ENCODE measurements around the gene ASB9. TPM values are rescaled to one million over a fixed set of nuclear protein-coding genes. Genes with fewer than 3 reads are reported as not detected.

ASB9 gene
- total RNA-seq, 1 experiment from 2014 or later = 5.7 TPM

GRCh38 chrX:15233416-15234015, 36.4 kb downstream of the ASB9 start:
- Histone ChIP-seq H3K9me2 (ENCODE audit: insufficient read depth) (no peaks in the 10 kb centered on the region), H3K27ac (no peak overlapping the region), H3K4me1 (replicated peaks; ENCODE audit: insufficient read depth) (no peaks in the 10 kb centered on the region), H3K4me3 (no peak overlapping the region), H3K4me2 (no peak overlapping the region), H3K9me3 (ENCODE audit: insufficient read depth, low read depth) (no peaks in the 10 kb centered on the region), H3F3A (ENCODE audit: insufficient read depth, low read depth) (no peaks in the 10 kb centered on the region), H3K79me2 (ENCODE audit: low read depth) (no peaks in the 10 kb centered on the region), H2AFZ (no peak overlapping the region), H4K20me1 (ENCODE audit: insufficient read depth) (no peaks in the 10 kb centered on the region), H3K36me3 (ENCODE audit: low read depth) (no peaks in the 10 kb centered on the region), H3K27me3 (ENCODE audit: insufficient read depth, low read depth) (no peaks in the 10 kb centered on the region)
- TF ChIP-seq EZH2 (IDR thresholded peaks at IDR 0.05; ENCODE audit: low read depth) = no peak
- TF ChIP-seq, protein P1, sequence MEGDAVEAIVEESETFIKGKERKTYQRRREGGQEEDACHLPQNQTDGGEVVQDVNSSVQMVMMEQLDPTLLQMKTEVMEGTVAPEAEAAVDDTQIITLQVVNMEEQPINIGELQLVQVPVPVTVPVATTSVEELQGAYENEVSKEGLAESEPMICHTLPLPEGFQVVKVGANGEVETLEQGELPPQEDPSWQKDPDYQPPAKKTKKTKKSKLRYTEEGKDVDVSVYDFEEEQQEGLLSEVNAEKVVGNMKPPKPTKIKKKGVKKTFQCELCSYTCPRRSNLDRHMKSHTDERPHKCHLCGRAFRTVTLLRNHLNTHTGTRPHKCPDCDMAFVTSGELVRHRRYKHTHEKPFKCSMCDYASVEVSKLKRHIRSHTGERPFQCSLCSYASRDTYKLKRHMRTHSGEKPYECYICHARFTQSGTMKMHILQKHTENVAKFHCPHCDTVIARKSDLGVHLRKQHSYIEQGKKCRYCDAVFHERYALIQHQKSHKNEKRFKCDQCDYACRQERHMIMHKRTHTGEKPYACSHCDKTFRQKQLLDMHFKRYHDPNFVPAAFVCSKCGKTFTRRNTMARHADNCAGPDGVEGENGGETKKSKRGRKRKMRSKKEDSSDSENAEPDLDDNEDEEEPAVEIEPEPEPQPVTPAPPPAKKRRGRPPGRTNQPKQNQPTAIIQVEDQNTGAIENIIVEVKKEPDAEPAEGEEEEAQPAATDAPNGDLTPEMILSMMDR (conservative IDR thresholded peaks at IDR 0.05) = no peak
- intact Hi-C loops (cut with micrococcal nuclease; ENCODE audit: unreplicated experiment) = no loop called here
- ChIA-PET CTCF (no interaction called here), POLR2A (ENCODE audit: unreplicated experiment) (no interaction called here)
- no peak for DNase-seq
- no TSS peak for BruUV-seq (replicated peaks)

GRCh38 chrX:15224747-15225146, 45.1 kb downstream of the ASB9 start:
- Histone ChIP-seq H3K27ac (no peak overlapping the region), H3K4me2 (no peak overlapping the region), H3F3A (ENCODE audit: insufficient read depth, low read depth) (no peaks in the 10 kb centered on the region), H3K79me2 (ENCODE audit: low read depth) (no peaks in the 10 kb centered on the region), H4K20me1 (ENCODE audit: insufficient read depth) (no peaks in the 10 kb centered on the region), H3K9me3 (ENCODE audit: insufficient read depth, low read depth) (no peaks in the 10 kb centered on the region), H3K36me3 (ENCODE audit: low read depth) (no peaks in the 10 kb centered on the region), H3K9me2 (ENCODE audit: insufficient read depth) (no peaks in the 10 kb centered on the region), H3K4me1 (replicated peaks; ENCODE audit: insufficient read depth) (no peaks in the 10 kb centered on the region), H3K4me3 (no peak overlapping the region), H3K27me3 (ENCODE audit: insufficient read depth, low read depth) (no peaks in the 10 kb centered on the region), H2AFZ (no peak overlapping the region)
- CTCF ChIA-PET = no interaction called here
- TF ChIP-seq, protein P1 (conservative IDR thresholded peaks at IDR 0.05) = no peak
- TF ChIP-seq EZH2 (IDR thresholded peaks at IDR 0.05; ENCODE audit: low read depth) = no peak
- intact Hi-C loops (cut with micrococcal nuclease; ENCODE audit: unreplicated experiment) = no loop called here
- no peak for DNase-seq
- POLR2A ChIA-PET (ENCODE audit: unreplicated experiment) = no interaction called here
- no TSS peak for BruUV-seq (replicated peaks)

GRCh38 chrX:15221321-15221720, 48.6 kb downstream of the ASB9 start:
- Histone ChIP-seq H3F3A (ENCODE audit: insufficient read depth, low read depth) (no peaks in the 10 kb centered on the region), H3K36me3 (ENCODE audit: low read depth) (no peaks in the 10 kb centered on the region), H2AFZ (no peak overlapping the region), H3K4me3 (no peak overlapping the region), H3K4me2 (no peak overlapping the region), H3K9me2 (ENCODE audit: insufficient read depth) (no peaks in the 10 kb centered on the region), H3K4me1 (replicated peaks; ENCODE audit: insufficient read depth) (no peaks in the 10 kb centered on the region), H3K79me2 (ENCODE audit: low read depth) (no peaks in the 10 kb centered on the region), H3K27ac (no peak overlapping the region), H3K9me3 (ENCODE audit: insufficient read depth, low read depth) (no peaks in the 10 kb centered on the region), H4K20me1 (ENCODE audit: insufficient read depth) (no peaks in the 10 kb centered on the region), H3K27me3 (ENCODE audit: insufficient read depth, low read depth) (no peaks in the 10 kb centered on the region)
- BruUV-seq (replicated peaks) = no TSS peak
- POLR2A ChIA-PET (ENCODE audit: unreplicated experiment) = no interaction called here
- CTCF ChIA-PET = no interaction called here
- no peak for DNase-seq
- intact Hi-C loops (cut with micrococcal nuclease; ENCODE audit: unreplicated experiment) = no loop called here
- no peak for TF ChIP-seq EZH2 (IDR thresholded peaks at IDR 0.05; ENCODE audit: low read depth)
- TF ChIP-seq, protein P1 (conservative IDR thresholded peaks at IDR 0.05) = no peak

Measured in PC-9 (cell line).